ENCODE measurements around the gene RIN3. TPM values are rescaled to one million over a fixed set of nuclear protein-coding genes. Genes with fewer than 3 reads are reported as not detected.

RIN3 gene
- total and polyA plus RNA-seq, 2 experiments from 2014 or later, result 3.5 to 5.4 TPM

GRCh38 chr14:92696366-92696765, 182.8 kb downstream of the RIN3 start:
- H3K36me3 ChIP-seq, result no peaks in the 10 kb centered on the region
- no peaks in the 10 kb centered on the region for H3K9me3 ChIP-seq (ENCODE audit: low read depth)
- no peaks in the 10 kb centered on the region for H3K27me3 ChIP-seq
- DNase-seq (ENCODE audit: low read depth in 1 of 2, low spot score in 1 of 2), result no peak
- no peak for TF ChIP-seq CTCF (IDR thresholded peaks at IDR 0.05; ENCODE audit: low read depth, low read length)
- H3K27ac ChIP-seq, result no peak overlapping the region
- no peaks in the 10 kb centered on the region for H3K4me1 ChIP-seq (ENCODE audit: low read depth)
- no peak overlapping the region for H3K4me3 ChIP-seq

DNA sequence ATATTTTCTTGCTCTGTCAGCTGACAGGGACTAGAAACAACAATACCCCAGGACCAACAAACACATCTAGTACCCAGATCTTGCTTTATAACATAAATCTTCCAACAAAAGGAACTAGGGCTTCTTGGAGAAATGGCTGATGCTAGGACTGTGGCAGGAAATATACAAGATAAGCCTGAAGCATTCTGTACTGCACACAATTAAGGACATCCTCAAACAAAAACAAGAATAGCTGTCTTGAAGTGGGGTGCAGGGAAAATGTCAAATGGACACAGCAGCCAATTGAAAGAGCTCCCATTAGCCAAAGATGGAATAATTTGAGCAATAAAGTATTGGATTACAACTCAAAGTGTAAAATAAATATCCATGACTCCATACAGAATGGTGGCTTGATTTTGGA, 184.8 kb downstream of the RIN3 start:
- Histone ChIP-seq H3K9me3 (ENCODE audit: low read depth) (no peaks in the 10 kb centered on the region), H3K36me3 (peaks cover 2% of the 10 kb centered on the region), H3K27ac (no peak overlapping the region), H3K27me3 (no peaks in the 10 kb centered on the region), H3K4me1 (ENCODE audit: low read depth) (no peaks in the 10 kb centered on the region), H3K4me3 (no peak overlapping the region)
- no peak for TF ChIP-seq CTCF (IDR thresholded peaks at IDR 0.05; ENCODE audit: low read depth, low read length)
- DNase-seq (ENCODE audit: low read depth in 1 of 2, low spot score in 1 of 2), result peak in 1 of 2 donors; percentile 37

DNA sequence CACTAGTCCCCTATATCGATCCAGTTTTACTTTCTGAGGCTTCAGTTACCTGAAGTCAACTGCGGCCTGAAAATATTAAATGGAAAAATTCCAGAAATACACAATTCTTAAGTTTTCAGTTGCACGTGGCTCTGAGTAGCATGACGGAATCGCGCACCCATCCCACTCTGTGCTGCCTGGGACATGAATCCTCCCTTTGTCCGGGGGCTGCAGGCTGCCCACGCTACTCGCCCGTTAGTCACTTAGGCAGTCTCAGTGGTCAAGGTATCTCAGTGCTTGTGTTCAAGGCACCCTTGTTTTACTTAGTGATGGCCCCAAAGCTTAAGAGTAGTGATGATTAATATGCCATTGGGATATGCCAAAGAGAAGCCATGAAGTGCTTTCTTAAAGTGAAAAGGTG, 188.2 kb downstream of the RIN3 start:
- no peak for TF ChIP-seq CTCF (IDR thresholded peaks at IDR 0.05; ENCODE audit: low read depth, low read length)

DNA sequence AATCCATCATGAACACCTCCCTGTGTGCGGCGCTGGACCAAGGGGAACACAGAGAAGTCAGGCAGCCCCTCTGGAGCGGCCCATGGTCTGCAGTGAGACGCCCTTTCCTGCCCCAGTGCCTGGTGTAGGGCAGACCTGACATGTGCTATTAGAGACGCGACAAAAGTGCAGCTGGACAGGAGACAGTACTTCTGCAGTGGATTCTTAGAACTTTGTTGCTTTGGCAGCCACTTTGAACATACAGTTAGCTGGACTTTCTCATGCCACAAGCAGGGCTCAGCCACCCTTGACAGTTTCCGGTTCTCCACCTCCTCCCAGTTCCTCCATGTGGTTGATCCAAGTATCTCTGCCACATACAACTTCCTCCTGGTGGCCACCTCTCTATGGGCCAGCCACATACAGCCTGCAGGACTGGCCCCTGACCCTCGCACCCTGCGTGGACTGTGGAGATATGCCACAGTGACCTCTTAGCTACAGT, 188.9 kb downstream of the RIN3 start:
- Histone ChIP-seq H3K4me3 (no peak overlapping the region), H3K36me3 (peaks cover 20% of the 10 kb centered on the region), H3K27ac (no peak overlapping the region), H3K4me1 (ENCODE audit: low read depth) (no peaks in the 10 kb centered on the region), H3K27me3 (no peaks in the 10 kb centered on the region), H3K9me3 (ENCODE audit: low read depth) (no peaks in the 10 kb centered on the region)
- DNase-seq (ENCODE audit: low read depth in 1 of 2, low spot score in 1 of 2), result no peak
- TF ChIP-seq CTCF (IDR thresholded peaks at IDR 0.05; ENCODE audit: low read depth, low read length), result no peak

More for the DNA sequence above, 188.2 kb downstream of the RIN3 start:
- Histone ChIP-seq H3K4me1 (ENCODE audit: low read depth) (no peaks in the 10 kb centered on the region), H3K9me3 (ENCODE audit: low read depth) (no peaks in the 10 kb centered on the region), H3K27ac (no peak overlapping the region), H3K36me3 (peaks cover 20% of the 10 kb centered on the region), H3K4me3 (no peak overlapping the region), H3K27me3 (no peaks in the 10 kb centered on the region)
- no peak for DNase-seq (ENCODE audit: low read depth in 1 of 2, low spot score in 1 of 2)

- DNase-seq (ENCODE audit: low read depth in 1 of 2, low spot score in 1 of 2), result no peak
- H3K36me3 ChIP-seq, result peaks cover 20% of the 10 kb centered on the region
- H3K9me3 ChIP-seq (ENCODE audit: low read depth), result no peaks in the 10 kb centered on the region
- no peaks in the 10 kb centered on the region for H3K27me3 ChIP-seq
- TF ChIP-seq CTCF (IDR thresholded peaks at IDR 0.05; ENCODE audit: low read depth, low read length), result no peak
- no peaks in the 10 kb centered on the region for H3K4me1 ChIP-seq (ENCODE audit: low read depth)
- no peak overlapping the region for H3K4me3 ChIP-seq
- H3K27ac ChIP-seq, result no peak overlapping the region
Measured at GRCh38 chr14:92703516-92703915, 189.9 kb downstream of the RIN3 start.

Measured in cardiac muscle cell (in vitro differentiated cells and primary cell).